ENCODE results near the gene DPPA5. TPM values are rescaled to one million over a fixed set of nuclear protein-coding genes. Genes with fewer than 3 reads are reported as not detected.
A peak's percentile ranks its signal among the peaks of the same experiment; 100 is the strongest.
"Not testable (repeated sequence)": the region's sequence is repeated elsewhere in the genome, so short reads cannot be mapped to it uniquely, and the experiment has no call there.

The DPPA5 gene, protein sequence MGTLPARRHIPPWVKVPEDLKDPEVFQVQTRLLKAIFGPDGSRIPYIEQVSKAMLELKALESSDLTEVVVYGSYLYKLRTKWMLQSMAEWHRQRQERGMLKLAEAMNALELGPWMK
- polyA plus RNA-seq: not detected

DNA sequence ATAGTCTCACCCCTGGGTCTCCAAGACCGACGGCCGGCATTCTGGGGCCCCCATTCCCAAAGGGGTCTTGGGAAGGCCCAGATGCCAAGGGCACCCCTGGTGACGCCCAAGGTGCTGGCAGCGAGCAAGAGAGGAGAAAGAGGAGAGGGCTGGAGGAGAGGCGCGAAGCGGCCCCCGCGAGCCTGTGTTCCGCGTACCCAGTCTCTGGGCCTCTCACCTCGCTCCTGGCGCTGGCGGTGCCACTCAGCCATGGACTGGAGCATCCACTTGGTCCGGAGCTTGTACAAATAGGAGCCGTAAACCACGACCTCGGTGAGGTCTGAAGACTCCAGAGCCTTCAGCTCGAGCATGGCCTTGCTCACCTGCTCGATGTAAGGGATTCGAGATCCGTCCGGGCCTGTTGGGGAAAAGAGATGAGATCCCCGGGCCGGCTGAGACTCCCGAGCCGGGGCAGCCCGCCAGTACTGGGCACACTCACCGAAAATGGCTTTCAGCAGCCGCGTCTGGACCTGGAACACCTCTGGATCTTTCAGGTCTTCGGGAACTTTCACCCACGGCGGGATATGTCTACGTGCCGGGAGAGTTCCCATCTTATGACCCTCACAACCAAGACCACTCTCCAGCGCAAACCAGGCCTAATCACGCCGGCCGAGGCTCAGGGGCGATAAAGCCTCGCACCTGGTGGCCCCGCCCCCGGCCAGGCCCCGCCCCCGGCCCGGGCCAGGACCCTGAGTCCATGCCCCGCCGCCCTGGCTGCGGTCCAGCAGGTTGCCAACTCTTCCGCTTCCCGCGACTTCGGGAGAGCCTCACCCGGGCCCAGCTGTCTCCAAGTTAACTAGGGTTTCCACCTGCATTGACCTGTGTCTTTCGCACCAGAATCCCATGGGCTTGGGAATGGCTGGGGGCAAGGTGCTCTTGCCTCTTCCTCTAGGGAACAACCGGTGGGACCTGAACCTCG, at the start of gene DPPA5:
DPPA5 (minus strand) TSS at position 641 of the 958 bp plus-strand sequence; CDS start at position 590, 51 bp downstream.
- Mint-ChIP-seq H3K4me3 (no peak within 1 kb of the TSS), H3K36me3 (peaks cover 4% of the 10 kb centered on the region), H3K27ac (no peak within 1 kb of the TSS), H3K9me3 (no peaks in the 10 kb centered on the region), H3K4me1 (no peaks in the 10 kb centered on the region), H3K27me3 (peaks cover 8% of the 10 kb centered on the region)

DNA sequence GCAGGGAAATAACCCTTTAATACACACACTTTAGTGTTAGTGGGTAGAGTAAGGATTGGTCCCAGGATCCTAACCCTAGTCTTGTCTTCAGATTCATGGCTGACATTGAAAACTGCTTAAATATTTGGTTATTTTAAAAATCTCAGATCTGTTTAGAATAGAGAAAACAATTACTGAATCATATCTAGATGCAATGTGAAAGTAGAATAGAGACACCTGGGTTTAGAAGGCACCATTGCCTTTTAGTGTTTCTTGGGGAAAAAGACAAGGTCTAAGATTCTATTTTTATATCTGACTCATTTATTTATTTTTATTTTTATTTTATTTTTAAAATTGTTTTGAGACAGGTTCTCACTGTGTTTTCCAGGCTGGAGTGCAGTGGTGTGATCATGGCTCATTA, 46.6 kb upstream of the DPPA5 start:
- H3K27me3 Mint-ChIP-seq: no peaks in the 10 kb centered on the region
- H3K4me3 Mint-ChIP-seq: no peak overlapping the region
- H3K4me1 Mint-ChIP-seq: peaks cover 0 to 2% (median 0%) of the 10 kb centered on the region in 3 donors
- H3K36me3 Mint-ChIP-seq: no peaks in the 10 kb centered on the region
- no peaks in the 10 kb centered on the region for H3K9me3 Mint-ChIP-seq
- H3K27ac Mint-ChIP-seq: no peak overlapping the region

DNA sequence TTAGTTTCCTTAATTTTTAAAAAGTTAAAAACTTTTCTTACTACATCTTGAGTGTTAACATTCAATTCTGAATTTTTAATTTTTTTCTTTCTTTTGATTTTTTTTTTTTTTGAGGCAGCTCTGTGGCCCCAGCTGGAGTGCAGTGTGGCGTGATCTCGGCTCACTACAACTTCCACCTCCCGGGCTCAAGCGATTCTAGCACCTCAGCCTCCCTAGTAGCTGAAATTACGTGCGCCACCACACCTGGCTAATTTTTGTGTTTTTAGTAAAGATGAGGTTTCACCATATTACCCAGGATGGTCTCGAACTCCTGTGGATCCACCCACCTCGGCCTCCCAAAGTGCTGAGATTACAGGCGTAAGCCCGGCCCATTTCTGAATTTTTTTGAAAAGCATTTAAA, 41.8 kb upstream of the DPPA5 start:
- Mint-ChIP-seq H3K27me3 (peaks cover 2% of the 10 kb centered on the region), H3K36me3 (no peaks in the 10 kb centered on the region), H3K4me1 (peaks cover 2 to 6% (median 2%) of the 10 kb centered on the region in 3 donors), H3K27ac (no peak overlapping the region), H3K9me3 (no peaks in the 10 kb centered on the region), H3K4me3 (no peak overlapping the region)

DNA sequence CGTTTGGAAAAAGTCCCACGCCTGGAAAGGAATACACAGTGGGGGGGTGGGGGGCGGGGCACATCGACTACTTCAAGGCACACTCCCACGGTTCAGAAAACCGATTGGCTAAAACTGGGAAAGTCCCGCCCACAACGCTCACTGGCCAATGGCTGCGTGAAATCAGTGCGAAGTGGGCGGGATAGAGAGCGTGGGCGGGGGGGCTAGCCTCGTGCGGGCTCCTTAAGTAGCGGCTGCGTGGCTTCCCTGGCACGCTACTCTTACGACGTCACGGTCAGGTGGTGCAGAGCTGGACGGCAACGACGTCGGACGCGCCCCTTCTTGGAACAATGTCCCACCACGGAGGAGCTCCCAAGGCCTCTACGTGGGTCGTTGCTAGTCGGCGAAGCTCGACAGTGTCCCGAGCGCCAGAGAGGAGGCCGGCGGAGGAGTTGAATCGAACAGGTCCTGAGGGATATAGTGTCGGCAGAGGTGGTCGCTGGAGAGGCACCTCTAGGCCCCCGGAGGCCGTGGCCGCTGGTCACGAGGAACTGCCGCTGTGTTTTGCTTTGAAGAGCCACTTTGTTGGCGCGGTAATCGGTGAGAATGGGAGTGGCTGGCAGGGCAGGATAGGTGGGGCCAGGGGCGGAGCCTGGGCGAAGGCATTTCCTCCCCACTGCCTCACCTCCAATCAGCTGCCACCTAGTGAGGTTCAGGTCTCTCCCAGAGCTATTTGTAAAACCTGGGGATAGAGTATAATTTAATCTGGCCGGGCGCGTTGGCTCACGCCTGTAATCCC, 40.7 kb upstream of the DPPA5 start, which contains the start of gene DDX43:
DDX43 (plus strand) TSS at position 252 of the 778 bp plus-strand sequence; CDS start at position 330, 78 bp downstream.
- Mint-ChIP-seq H3K36me3 (no peaks in the 10 kb centered on the region), H3K27me3 (peaks cover 2% of the 10 kb centered on the region), H3K4me1 (peaks cover 1 to 6% (median 5%) of the 10 kb centered on the region in 3 donors), H3K4me3 (peak within 1 kb of the TSS; percentile 75 to 89 (median 88)), H3K27ac (peak within 1 kb of the TSS; percentile 75 to 96 (median 85)), H3K9me3 (no peaks in the 10 kb centered on the region)

DNA sequence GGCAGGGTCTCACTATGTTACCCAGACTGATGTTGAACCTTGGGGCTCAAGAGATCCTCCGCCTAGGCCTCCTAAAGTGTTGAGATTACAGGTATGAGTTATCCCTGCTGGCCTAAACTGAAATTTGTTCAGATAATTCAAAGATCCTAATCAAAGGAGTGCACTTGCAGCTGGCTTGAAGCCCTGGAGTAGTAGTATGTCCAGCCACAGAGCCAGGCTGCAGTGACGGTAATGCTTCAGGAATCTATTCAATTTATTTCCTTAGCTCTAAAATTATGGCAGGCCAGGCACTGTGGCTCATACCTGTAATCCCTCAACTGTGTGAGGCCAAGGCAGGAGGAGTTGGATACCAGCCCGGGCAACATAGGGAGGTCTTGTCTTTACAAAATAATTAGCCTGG, 39.2 kb upstream of the DPPA5 start:
- H3K4me3 Mint-ChIP-seq: no peak overlapping the region
- H3K36me3 Mint-ChIP-seq: no peaks in the 10 kb centered on the region
- H3K9me3 Mint-ChIP-seq: no peaks in the 10 kb centered on the region
- peaks cover 4 to 10% (median 10%) of the 10 kb centered on the region in 3 donors for H3K4me1 Mint-ChIP-seq
- peaks cover 2% of the 10 kb centered on the region for H3K27me3 Mint-ChIP-seq
- H3K27ac Mint-ChIP-seq: no peak overlapping the region

DNA sequence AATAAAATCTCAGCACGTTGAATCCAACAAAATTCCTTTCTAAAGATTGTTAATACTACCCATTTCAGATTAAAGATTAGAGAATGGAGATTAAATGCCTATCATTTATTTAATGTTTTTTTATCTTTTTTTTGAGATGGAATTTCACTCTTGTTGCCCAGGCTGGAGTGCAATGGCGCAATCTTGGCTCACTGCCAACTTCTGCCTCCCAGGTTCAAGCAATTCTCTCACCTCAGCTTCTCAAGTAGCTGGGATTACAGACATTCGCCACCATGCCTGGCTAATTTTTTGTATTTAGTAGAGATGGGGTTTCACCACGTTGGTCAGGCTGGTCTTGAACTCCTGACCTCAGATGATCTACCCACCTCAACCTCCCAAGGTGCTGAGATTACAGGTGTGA, 38.1 kb upstream of the DPPA5 start:
- H3K9me3 Mint-ChIP-seq, H3K36me3 Mint-ChIP-seq, H3K27ac Mint-ChIP-seq, H3K27me3 Mint-ChIP-seq, H3K4me3 Mint-ChIP-seq: not testable (repeated sequence)
- H3K4me1 Mint-ChIP-seq: peaks cover 6 to 10% (median 10%) of the 10 kb centered on the region in 3 donors

DNA sequence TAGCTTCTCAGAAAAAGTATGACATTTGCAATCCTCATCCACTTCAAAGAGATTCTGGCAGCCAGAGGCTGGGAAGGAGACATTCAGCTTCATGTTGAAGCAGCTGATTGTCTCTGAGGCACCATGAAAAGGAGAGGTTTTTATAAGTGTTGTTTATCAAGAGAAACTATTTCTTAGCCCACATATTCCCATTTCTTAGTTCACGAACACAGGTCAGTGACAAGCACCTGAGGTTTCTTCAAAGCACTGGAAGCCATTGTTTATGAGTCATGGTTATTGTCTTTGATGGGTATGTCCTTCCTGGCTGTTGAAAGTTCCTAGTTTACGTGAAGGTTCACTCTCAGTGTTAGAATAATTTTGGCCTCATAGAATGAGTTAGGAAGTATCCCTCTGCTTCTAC, 37.6 kb upstream of the DPPA5 start:
- H3K9me3 Mint-ChIP-seq: no peaks in the 10 kb centered on the region
- no peak overlapping the region for H3K4me3 Mint-ChIP-seq
- no peaks in the 10 kb centered on the region for H3K36me3 Mint-ChIP-seq
- H3K4me1 Mint-ChIP-seq: peaks cover 6 to 10% (median 10%) of the 10 kb centered on the region in 3 donors
- H3K27ac Mint-ChIP-seq: no peak overlapping the region
- H3K27me3 Mint-ChIP-seq: peaks cover 2% of the 10 kb centered on the region

DNA sequence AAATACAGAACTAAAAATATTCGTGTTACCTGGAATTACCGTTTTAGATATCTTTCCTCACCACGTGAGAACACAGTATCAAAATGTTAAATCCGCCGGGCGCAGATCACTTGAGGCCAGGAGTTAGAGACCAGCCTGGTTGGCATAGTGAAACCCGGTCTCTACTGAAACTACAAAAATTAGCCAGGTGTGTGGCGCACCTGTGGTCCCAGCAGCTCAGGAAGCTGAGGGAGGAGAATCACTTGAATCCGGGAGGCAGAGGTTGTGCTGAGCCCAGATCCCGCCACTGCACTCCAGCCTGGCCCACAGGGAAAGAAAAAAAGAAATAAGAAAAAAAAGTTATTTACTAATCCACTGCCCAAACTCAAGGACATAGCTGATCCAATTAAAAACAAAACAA, 35.8 kb upstream of the DPPA5 start:
- peaks cover 6 to 10% (median 10%) of the 10 kb centered on the region in 3 donors for H3K4me1 Mint-ChIP-seq
- H3K27me3 Mint-ChIP-seq: peaks cover 2% of the 10 kb centered on the region
- H3K4me3 Mint-ChIP-seq: peak overlapping the region in 2 of 4 donors; percentile 83 to 94
- peak overlapping the region in 1 of 3 donors; percentile 76 for H3K27ac Mint-ChIP-seq
- H3K36me3 Mint-ChIP-seq: no peaks in the 10 kb centered on the region
- no peaks in the 10 kb centered on the region for H3K9me3 Mint-ChIP-seq

DNA sequence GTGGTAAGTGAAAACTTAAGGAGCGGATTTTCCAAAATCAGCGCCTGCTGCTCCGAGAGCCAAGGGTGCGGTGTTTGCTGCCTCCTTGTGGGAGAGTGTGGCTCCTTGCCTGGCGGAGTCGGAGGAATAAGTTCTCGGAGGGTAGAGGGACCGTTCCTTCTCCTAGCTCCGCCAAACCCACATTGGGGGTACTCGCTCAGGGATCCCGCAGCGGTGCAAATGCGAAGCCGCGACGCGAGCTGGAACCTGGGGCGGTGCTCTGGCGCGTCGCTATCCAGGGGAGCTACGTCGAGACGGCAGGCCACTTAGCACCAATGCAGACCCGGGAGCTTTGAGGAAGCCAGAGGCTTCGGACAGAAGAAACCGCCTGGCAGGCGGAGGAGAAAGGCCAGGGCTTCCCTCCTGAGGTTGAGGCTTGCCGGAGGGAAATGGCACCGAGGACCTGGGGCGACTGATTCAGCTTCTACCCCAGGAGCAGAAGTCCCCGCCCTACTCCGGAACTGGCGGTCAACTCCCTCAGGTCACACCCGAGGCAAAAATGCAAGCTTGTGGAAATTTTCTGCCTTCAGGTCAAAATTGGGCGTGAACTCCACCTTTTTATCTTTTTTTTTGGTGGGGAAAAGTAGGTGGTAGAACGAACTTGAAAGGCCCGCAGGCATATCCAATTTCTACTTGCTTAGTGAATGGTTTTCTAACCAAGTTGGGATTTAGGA, 34.9 kb upstream of the DPPA5 start:
- H3K27ac Mint-ChIP-seq: peak overlapping the region in 2 of 3 donors; percentile 31 to 76
- H3K4me1 Mint-ChIP-seq: peaks cover 6 to 10% (median 10%) of the 10 kb centered on the region in 3 donors
- H3K4me3 Mint-ChIP-seq: peak overlapping the region; percentile 83 to 94 (median 89)
- no peaks in the 10 kb centered on the region for H3K9me3 Mint-ChIP-seq
- H3K27me3 Mint-ChIP-seq: peaks cover 2% of the 10 kb centered on the region
- no peaks in the 10 kb centered on the region for H3K36me3 Mint-ChIP-seq

DNA sequence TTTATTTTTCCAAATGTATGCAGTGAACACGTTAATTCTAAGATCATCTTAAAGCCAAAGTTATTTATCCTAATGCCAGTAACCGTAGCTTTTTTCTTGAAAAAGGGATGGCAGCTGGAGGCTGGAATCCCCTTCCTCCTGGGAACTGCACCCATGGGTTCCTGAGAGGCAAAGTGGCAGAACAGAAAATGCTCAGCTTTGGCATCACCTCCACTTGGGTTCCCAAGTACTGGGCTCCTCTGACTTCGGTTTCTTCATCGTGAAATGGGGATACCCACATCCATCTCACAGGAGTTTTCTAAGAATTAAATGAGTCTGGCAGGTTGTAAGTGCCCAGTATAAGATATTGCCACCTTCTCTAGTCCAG, 34.3 kb upstream of the DPPA5 start:
- H3K4me1 Mint-ChIP-seq: peaks cover 6 to 10% (median 10%) of the 10 kb centered on the region in 3 donors
- no peaks in the 10 kb centered on the region for H3K36me3 Mint-ChIP-seq
- no peaks in the 10 kb centered on the region for H3K9me3 Mint-ChIP-seq
- peak overlapping the region; percentile 83 to 94 (median 89) for H3K4me3 Mint-ChIP-seq
- H3K27me3 Mint-ChIP-seq: peaks cover 2% of the 10 kb centered on the region
- peak overlapping the region in 1 of 3 donors; percentile 76 for H3K27ac Mint-ChIP-seq

DNA sequence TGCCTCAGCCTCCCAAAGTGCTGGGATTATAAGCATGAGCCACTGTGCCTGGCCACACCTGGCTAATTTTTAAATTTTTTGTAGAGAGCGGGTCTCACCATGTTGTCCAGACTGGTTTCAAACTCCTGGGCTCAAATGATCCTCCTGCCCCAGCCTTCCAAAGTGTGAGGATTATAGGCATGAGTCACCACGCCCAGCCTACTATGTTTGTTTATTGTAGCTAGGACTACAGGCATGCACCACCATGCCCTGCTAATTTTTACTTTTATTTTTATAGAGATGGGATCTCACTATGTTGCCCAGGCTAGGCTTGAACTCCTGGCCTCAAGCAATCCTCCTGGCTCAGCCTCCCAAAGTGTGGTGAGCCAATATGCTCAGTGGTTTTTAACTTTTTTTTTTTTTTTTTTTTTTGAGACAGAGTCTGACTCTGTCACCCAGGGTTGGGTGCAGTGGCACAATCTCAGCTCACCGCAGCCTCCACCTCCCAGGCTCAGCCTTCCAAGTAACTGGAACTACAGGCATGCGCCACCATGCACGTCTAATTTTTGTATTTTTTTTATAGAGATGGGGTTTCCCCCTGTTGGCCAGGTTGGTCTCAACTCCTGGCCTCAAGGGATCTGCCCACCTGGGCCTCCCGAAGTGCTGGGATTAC, 28.5 kb upstream of the DPPA5 start:
- Mint-ChIP-seq H3K27ac (no peak overlapping the region), H3K36me3 (no peaks in the 10 kb centered on the region), H3K4me3 (no peak overlapping the region), H3K9me3 (no peaks in the 10 kb centered on the region), H3K4me1 (no peaks in the 10 kb centered on the region), H3K27me3 (no peaks in the 10 kb centered on the region)

DNA sequence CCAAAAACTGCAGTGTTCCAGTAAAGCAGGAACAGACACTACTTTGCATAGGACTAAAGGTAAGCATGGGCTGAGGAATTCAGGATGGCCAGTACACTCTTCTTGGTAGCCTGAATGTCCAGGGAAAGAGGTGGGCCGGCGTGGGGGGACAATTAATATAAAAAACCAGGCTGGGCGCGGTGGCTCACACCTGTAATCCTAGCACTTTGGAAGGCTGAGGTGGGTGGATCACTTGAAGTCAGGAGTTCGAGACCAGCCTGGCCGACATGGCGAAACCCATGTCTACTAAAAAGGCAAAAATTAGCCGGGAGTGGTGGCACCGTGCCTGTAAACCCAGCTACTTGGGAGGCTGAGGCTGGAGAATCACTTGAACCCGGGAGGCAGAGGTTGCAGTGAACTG, 27.5 kb upstream of the DPPA5 start:
- not testable (repeated sequence) for H3K4me1 Mint-ChIP-seq, H3K36me3 Mint-ChIP-seq, H3K27me3 Mint-ChIP-seq, H3K27ac Mint-ChIP-seq, H3K9me3 Mint-ChIP-seq, H3K4me3 Mint-ChIP-seq

DNA sequence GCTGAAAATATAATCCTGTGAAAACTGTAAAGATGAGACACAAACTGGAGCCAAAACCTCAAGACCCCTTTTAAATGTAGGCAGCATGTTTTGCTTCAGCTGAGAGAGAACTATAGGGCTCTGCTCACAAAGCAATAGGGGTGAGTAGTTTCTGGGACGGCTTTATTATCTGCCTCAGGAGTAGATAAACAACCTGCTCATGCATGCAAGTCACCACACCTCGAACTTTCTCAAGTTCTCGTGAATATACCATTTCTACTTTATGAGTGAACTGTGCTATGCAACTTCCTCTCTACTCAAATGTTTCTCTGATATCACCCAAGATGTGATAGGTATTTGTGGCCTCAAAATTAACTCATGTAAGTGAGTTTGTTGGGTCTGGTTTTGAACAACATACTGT, 23.1 kb upstream of the DPPA5 start:
- no peak overlapping the region for H3K4me3 Mint-ChIP-seq
- H3K9me3 Mint-ChIP-seq: peaks cover 0 to 2% (median 0%) of the 10 kb centered on the region in 3 donors
- no peak overlapping the region for H3K27ac Mint-ChIP-seq
- peaks cover 0 to 4% (median 0%) of the 10 kb centered on the region in 3 donors for H3K4me1 Mint-ChIP-seq
- H3K36me3 Mint-ChIP-seq: no peaks in the 10 kb centered on the region
- no peaks in the 10 kb centered on the region for H3K27me3 Mint-ChIP-seq

DNA sequence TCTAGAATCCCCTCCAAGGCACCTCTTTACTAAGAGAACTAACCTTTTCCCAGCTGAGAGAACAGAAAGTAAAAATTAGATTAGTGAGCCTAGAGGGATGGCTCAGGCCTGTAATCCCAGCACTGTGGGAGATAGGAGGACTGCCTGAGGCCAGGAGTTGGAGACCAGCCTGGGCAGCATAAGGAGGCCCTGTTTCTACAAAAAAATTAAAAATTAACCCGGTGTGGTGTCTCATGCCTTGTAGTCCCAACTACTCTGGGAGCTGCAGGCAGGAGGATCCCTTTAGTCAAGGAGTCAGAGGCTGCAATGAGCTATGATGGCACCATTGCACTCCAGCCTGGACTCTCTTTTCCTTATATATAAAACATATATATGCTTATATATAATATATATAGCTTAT, 21.1 kb upstream of the DPPA5 start:
- Mint-ChIP-seq H3K4me1 (peaks cover 0 to 4% (median 0%) of the 10 kb centered on the region in 3 donors), H3K27me3 (no peaks in the 10 kb centered on the region), H3K4me3 (no peak overlapping the region), H3K9me3 (peaks cover 0 to 4% (median 2%) of the 10 kb centered on the region in 3 donors), H3K36me3 (no peaks in the 10 kb centered on the region), H3K27ac (no peak overlapping the region)

All from IgD-negative memory B cell (primary cell).